Mammary epithelial cell (primary cell): ENCODE measurements around the gene ATP11C.

Experiments used
- CTCF ChIP-seq, 2 donors: IDR thresholded peaks in 1 of 2; conservative IDR thresholded peaks in 1 of 2; 2 replicates each; pipeline ENCODE4 v1.5.1; 2011 to 2012; ENCODE audit warnings: inconsistent platforms in 2 of 2, low read length in 2 of 2, mild to moderate bottlenecking in 2 of 2, control low read depth in 1 of 2, low read depth in 1 of 2; ENCODE audit not compliant: insufficient read depth in 1 of 2; ENCODE audit errors: extremely low read depth in 1 of 2
- EZH2 ChIP-seq: IDR thresholded peaks from 2 replicates; pipeline ENCODE4 v1.6.1; 2012; ENCODE audit warnings: low read length, inconsistent platforms, borderline replicate concordance

- TF ChIP-seq CTCF (conservative IDR thresholded peaks at IDR 0.05 in 1 of 2, IDR thresholded peaks at IDR 0.05 in 1 of 2; ENCODE audit: extremely low read depth in 1 of 2, insufficient read depth in 1 of 2, low read depth in 1 of 2, low read length in 2 of 2), result no peak
- TF ChIP-seq EZH2, result no peak
Measured at GRCh38 chrX:139787601-139788000, 145.3 kb downstream of the ATP11C start.
